IgD-negative memory B cell (primary cell): ENCODE results near the gene TRMT44. TPM values are rescaled to one million over a fixed set of nuclear protein-coding genes. Genes with fewer than 3 reads are reported as not detected.

Experiments used
- H3K27ac Mint-ChIP-seq, 3 donors: one replicate each; pipeline ENCODE4 v1.8.0; 2020 to 2022; ENCODE audit warnings: mild to moderate bottlenecking in 3 of 3, mixed read lengths in 3 of 3, moderate library complexity in 1 of 3
- H3K27me3 Mint-ChIP-seq: one replicate; pipeline ENCODE4 v1.8.0; 2021; ENCODE audit warnings: mixed read lengths
- H3K36me3 Mint-ChIP-seq: one replicate; pipeline ENCODE4 v1.8.0; 2020; ENCODE audit warnings: mild to moderate bottlenecking, mixed read lengths
- H3K4me1 Mint-ChIP-seq, 3 donors: one replicate each; pipeline ENCODE4 v1.8.0; 2020 to 2022; ENCODE audit warnings: mixed read lengths in 3 of 3, mild to moderate bottlenecking in 1 of 3
- H3K4me3 Mint-ChIP-seq, 4 donors: one replicate each; pipeline ENCODE4 v1.8.0; 2020 to 2022; ENCODE audit warnings: mild to moderate bottlenecking in 4 of 4, mixed read lengths in 4 of 4, moderate library complexity in 3 of 4
- H3K9me3 Mint-ChIP-seq, 3 donors: one replicate each; pipeline ENCODE4 v1.8.0; 2020 to 2021; ENCODE audit warnings: mixed read lengths in 3 of 3, mild to moderate bottlenecking in 1 of 3
- polyA plus RNA-seq: library from polyadenylated mRNA; unstranded; fragments of 300-500 nt; fragmentation: Illumina TruSeq; gene quantifications from one replicate; pipeline ENCODE4 v1.2.3, GENCODE V29; 2021

The TRMT44 gene
- polyA plus RNA-seq, 1 donor from 2014 or later = 18.0 TPM

DNA sequence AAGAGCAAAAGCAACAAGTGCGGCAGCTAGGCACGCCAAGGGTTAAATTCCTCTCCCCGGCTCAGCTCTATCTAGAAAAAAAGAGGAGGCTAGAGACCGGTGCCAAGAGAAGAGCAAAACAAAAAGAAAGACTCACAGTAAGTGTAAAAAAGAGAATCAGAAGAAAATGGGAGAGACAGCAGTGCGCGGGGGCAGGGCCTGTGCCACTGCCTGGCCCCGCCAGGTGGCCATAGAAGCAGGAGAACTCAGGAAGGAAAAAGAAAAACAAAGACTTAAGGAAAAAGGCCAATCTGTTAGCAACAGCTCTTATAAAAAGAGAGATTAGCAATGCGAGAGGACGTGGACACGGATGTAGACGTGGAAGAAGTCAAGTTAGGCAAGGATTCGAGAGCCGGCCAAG lies 3.3 kb upstream of the TRMT44 start:
- peaks cover 0 to 7% (median 0%) of the 10 kb centered on the region in 3 donors for H3K9me3 Mint-ChIP-seq
- H3K36me3 Mint-ChIP-seq = peaks cover 3% of the 10 kb centered on the region
- peak overlapping the region in 2 of 4 donors; percentile 41 to 74 for H3K4me3 Mint-ChIP-seq
- peaks cover 4% of the 10 kb centered on the region for H3K27me3 Mint-ChIP-seq
- H3K4me1 Mint-ChIP-seq = peaks cover 41 to 53% (median 45%) of the 10 kb centered on the region in 3 donors
- peak overlapping the region in 2 of 3 donors; percentile 57 to 67 for H3K27ac Mint-ChIP-seq

- Mint-ChIP-seq H3K27me3 (peaks cover 4% of the 10 kb centered on the region), H3K27ac (peak overlapping the region in 1 of 3 donors; percentile 98), H3K4me1 (peaks cover 46 to 59% (median 49%) of the 10 kb centered on the region in 3 donors), H3K4me3 (peak overlapping the region in 2 of 4 donors; percentile 14 to 89), H3K9me3 (peaks cover 0 to 7% (median 0%) of the 10 kb centered on the region in 3 donors), H3K36me3 (peaks cover 3% of the 10 kb centered on the region)
These were observed 1.8 kb upstream of the TRMT44 start for GRCh38 chr4:8438743-8439142.

DNA sequence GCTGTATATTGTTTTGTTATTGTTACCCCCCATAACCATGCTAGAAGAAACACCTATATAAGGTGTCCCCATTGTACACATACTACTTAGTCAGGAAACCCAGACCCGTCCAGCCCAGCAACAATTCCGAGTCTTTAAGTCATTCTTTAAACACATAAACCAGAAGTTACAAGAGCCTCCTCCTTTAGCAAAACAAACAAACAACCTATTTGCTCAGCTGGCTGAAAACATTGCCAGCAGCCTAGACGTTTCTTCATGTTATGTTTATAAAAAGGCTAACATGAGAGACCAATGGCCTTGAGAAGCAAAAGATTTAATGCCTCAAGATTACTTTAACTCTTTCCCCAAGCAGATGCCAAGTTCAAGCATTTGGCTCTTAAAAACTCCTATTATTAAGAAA lies 1.4 kb upstream of the TRMT44 start:
- Mint-ChIP-seq H3K27ac (peak overlapping the region in 1 of 3 donors; percentile 98), H3K9me3 (peaks cover 0 to 7% (median 0%) of the 10 kb centered on the region in 3 donors), H3K4me1 (peaks cover 46 to 59% (median 49%) of the 10 kb centered on the region in 3 donors), H3K27me3 (peaks cover 4% of the 10 kb centered on the region), H3K36me3 (peaks cover 3% of the 10 kb centered on the region), H3K4me3 (peak overlapping the region in 2 of 4 donors; percentile 14 to 89)

DNA sequence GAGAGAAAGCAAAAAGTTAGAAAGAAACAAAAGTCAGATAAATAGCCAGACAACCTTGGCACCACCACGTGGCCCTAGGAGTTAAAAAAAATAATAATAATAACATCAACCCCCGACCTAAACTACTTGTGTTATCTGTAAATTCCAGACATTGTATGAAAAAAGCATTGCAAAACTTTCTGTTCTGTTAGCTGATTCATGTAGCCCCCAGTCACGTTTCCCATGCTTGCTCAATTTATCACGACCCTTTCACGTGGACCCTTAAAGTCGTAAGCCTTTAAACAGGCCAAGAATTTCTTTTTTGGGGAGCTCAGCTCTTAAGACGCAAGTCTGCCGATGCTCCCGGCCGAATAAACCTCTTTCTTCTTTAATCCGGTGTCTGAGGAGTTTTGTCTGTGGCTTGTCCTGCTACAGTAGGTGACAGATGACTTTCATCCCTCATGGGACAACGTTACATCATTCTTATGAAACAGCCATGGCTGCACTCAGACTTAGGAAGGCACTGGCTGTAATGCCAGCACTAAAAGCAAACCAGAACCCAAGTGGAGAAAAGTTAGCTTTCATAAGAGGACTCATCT lies 574 bp upstream of the TRMT44 start:
- Mint-ChIP-seq H3K4me1 (peaks cover 46 to 51% (median 47%) of the 10 kb centered on the region in 3 donors), H3K36me3 (peaks cover 3% of the 10 kb centered on the region), H3K27ac (peak overlapping the region; percentile 98 to 100 (median 100)), H3K9me3 (peaks cover 0 to 7% (median 0%) of the 10 kb centered on the region in 3 donors), H3K4me3 (peak overlapping the region; percentile 99 to 100 (median 100)), H3K27me3 (peaks cover 4% of the 10 kb centered on the region)

- Mint-ChIP-seq H3K4me1 (peaks cover 34 to 48% (median 41%) of the 10 kb centered on the region in 3 donors), H3K27ac (peak overlapping the region; percentile 62 to 87 (median 82)), H3K27me3 (peaks cover 4% of the 10 kb centered on the region), H3K36me3 (peaks cover 3% of the 10 kb centered on the region), H3K9me3 (peaks cover 0 to 7% (median 0%) of the 10 kb centered on the region in 3 donors), H3K4me3 (peak overlapping the region; percentile 85 to 99 (median 90))
These were observed 1.0 kb downstream of the TRMT44 start for GRCh38 chr4:8441499-8442091.

GRCh38 chr4:8442596-8443358 lies 2.2 kb downstream of the TRMT44 start:
- Mint-ChIP-seq H3K27me3 (peaks cover 4% of the 10 kb centered on the region), H3K9me3 (peaks cover 0 to 7% (median 0%) of the 10 kb centered on the region in 3 donors), H3K4me3 (peak overlapping the region; percentile 60 to 99 (median 76)), H3K27ac (peak overlapping the region in 1 of 3 donors; percentile 75), H3K36me3 (no peaks in the 10 kb centered on the region), H3K4me1 (peaks cover 28 to 43% (median 41%) of the 10 kb centered on the region in 3 donors)

DNA sequence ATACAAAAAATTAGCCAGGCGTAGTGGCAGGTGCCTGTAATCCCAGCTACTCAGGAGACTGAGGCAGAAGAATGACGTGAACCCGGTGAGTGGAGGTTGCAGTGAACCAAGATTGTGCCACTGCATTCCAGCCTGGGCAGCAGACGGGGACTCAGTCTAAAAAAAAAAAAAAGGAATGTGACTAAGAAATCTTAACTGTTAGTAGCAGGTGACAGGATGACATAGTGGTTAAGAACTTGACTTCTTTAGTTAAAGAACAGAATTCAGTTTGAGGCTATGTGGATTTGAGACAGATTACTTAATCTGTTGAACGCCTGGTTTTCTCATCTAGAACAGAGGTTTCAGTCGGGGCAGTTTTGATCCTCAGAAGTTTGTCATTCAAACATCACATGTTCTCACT lies 3.2 kb downstream of the TRMT44 start:
- peak overlapping the region in 1 of 4 donors; percentile 99 for H3K4me3 Mint-ChIP-seq
- H3K9me3 Mint-ChIP-seq = peaks cover 0 to 7% (median 0%) of the 10 kb centered on the region in 3 donors
- H3K4me1 Mint-ChIP-seq = peaks cover 25 to 41% (median 41%) of the 10 kb centered on the region in 3 donors
- no peaks in the 10 kb centered on the region for H3K36me3 Mint-ChIP-seq
- peaks cover 4% of the 10 kb centered on the region for H3K27me3 Mint-ChIP-seq
- H3K27ac Mint-ChIP-seq = peak overlapping the region in 2 of 3 donors; percentile 39 to 75

DNA sequence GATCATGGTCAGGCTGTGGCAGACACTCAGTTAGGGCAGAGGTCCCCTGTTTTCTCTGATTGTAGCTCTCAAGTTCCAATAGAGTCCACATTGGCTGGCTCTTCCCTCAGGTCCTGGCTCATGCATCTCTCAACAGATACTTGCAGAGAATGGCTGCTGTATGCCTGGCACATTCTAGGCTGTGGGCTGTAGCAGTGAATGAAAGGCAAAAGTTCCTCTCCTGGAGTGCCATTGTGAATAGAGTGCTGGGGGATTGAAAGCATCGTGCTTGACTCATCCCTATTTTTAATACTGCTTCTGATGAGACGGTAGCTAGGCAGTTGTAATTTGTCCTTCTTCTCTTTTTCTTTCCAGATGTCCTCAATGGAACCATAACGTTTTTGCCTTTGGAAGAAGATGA lies 5.5 kb downstream of the TRMT44 start:
- peaks cover 4% of the 10 kb centered on the region for H3K27me3 Mint-ChIP-seq
- H3K4me3 Mint-ChIP-seq = peak overlapping the region in 1 of 4 donors; percentile 48
- peaks cover 19 to 29% (median 25%) of the 10 kb centered on the region in 3 donors for H3K4me1 Mint-ChIP-seq
- H3K27ac Mint-ChIP-seq = no peak overlapping the region
- peaks cover 2% of the 10 kb centered on the region for H3K36me3 Mint-ChIP-seq
- H3K9me3 Mint-ChIP-seq = no peaks in the 10 kb centered on the region

DNA sequence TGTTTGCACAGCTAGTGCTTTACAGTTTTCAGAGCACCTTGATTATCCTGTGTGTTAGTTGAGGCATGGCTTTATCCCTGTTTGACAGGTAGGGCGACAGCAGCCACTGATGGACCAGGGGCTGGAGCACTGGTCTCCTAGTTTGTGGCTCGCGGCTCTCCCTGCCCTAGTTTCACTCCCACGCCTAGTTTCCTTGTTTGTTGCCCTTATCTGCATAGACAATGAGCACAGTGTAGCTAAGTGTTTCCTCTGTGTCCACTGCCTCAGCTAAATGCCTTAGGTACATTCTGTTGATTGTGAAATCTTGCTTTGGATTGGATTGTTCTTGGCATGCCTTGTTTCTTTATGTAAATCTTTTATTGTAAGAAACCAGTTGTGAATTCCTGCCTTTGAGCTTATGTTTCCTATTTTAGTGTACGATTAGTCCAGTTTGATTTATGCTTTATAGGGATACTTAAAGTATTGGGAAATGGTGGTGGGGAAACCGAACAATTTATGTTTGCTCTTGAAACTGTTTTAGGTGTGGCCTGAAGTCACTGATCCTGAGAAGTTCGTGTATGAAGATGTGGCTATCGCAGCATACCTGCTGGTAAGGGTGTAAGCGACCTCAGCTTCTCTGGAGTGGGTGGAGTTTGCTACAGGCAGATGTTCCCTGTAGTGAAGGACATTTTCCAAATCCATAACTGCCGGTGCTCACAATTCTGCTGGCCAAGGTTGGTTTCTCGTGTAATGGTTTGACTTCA lies 11.0 kb downstream of the TRMT44 start:
- H3K27ac Mint-ChIP-seq = no peak overlapping the region
- peaks cover 6% of the 10 kb centered on the region for H3K36me3 Mint-ChIP-seq
- peaks cover 0 to 4% (median 0%) of the 10 kb centered on the region in 3 donors for H3K4me1 Mint-ChIP-seq

GRCh38 chr4:8453957-8454356 lies 13.4 kb downstream of the TRMT44 start:
- Mint-ChIP-seq H3K9me3 (no peaks in the 10 kb centered on the region), H3K4me1 (peaks cover 0 to 5% (median 0%) of the 10 kb centered on the region in 3 donors), H3K27ac (no peak overlapping the region), H3K36me3 (peaks cover 9% of the 10 kb centered on the region), H3K27me3 (no peaks in the 10 kb centered on the region), H3K4me3 (no peak overlapping the region)

More for the DNA sequence above, 11.0 kb downstream of the TRMT44 start:
- Mint-ChIP-seq H3K27me3 (no peaks in the 10 kb centered on the region), H3K4me3 (no peak overlapping the region), H3K9me3 (no peaks in the 10 kb centered on the region)

DNA sequence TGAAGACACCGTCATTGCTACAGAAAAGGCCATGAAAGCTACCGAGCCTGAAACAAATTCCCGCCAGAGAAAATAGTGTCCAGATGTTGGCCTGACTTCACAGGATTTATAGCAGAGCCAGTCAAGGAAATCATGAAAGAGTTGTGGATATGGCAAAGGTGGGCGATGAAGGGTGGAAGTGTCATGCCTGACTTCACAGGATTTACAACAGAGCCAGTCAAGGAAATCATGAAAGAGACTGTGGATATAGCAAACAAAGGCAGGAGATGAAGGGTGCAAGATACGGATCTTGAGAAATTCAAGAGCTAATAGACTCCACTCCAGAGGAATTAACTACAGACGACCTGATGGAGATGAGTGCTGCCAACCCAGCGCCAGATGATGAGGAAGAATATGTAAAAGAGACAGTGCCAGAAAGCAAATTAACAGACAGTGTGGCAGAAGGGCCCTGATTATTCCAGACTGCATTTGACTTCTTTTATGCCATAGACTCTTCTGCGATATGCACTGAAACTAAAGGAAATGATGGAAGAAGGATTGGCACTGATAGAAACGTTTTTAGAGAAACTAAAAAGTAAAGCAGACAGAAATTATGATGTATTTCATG lies 17.2 kb downstream of the TRMT44 start:
- H3K27ac Mint-ChIP-seq = no peak overlapping the region
- H3K4me1 Mint-ChIP-seq = peaks cover 0 to 2% (median 0%) of the 10 kb centered on the region in 3 donors
- H3K9me3 Mint-ChIP-seq = no peaks in the 10 kb centered on the region
- H3K36me3 Mint-ChIP-seq = peaks cover 5% of the 10 kb centered on the region
- H3K4me3 Mint-ChIP-seq = no peak overlapping the region
- no peaks in the 10 kb centered on the region for H3K27me3 Mint-ChIP-seq

DNA sequence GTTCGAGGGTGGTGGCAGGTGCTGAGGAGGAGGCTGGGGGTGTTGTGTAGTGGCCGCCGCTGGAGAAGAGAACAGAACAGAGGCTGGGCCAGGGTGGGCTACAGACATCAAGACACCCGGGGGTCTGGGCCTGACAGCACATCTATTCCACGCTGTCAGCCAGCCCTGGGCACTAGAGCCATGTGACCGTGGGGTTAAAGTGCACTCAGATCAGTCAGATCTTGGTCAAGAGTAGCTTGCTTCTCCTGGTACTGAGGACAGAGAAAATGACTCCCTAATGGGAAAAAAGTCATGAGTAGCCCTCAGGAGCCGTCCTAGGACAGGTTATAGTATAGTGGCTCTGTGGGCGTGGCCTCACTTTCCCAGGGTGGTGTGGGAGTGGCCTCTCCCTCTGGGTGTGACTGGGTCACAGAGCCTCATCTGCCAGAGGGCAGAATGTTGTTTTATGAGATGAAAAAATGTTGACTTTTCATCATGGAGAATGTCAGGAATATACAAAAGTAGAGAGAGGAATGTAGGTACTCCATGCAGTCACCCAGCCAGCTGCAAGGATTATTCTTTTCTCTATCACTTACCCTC lies 19.4 kb downstream of the TRMT44 start:
- Mint-ChIP-seq H3K4me1 (peaks cover 0 to 4% (median 0%) of the 10 kb centered on the region in 3 donors), H3K4me3 (no peak overlapping the region), H3K27me3 (no peaks in the 10 kb centered on the region), H3K36me3 (peaks cover 6% of the 10 kb centered on the region), H3K27ac (peak overlapping the region in 1 of 3 donors; percentile 11), H3K9me3 (no peaks in the 10 kb centered on the region)

GRCh38 chr4:8461086-8461485 lies 20.5 kb downstream of the TRMT44 start:
- Mint-ChIP-seq H3K27me3 (no peaks in the 10 kb centered on the region), H3K4me3 (no peak overlapping the region), H3K4me1 (peaks cover 0 to 4% (median 0%) of the 10 kb centered on the region in 3 donors), H3K27ac (no peak overlapping the region), H3K9me3 (no peaks in the 10 kb centered on the region), H3K36me3 (peaks cover 12% of the 10 kb centered on the region)

- Mint-ChIP-seq H3K4me3 (no peak overlapping the region), H3K9me3 (no peaks in the 10 kb centered on the region), H3K27ac (no peak overlapping the region), H3K4me1 (peaks cover 0 to 4% (median 0%) of the 10 kb centered on the region in 3 donors), H3K27me3 (no peaks in the 10 kb centered on the region), H3K36me3 (peaks cover 12% of the 10 kb centered on the region)
These were observed 21.0 kb downstream of the TRMT44 start for GRCh38 chr4:8461616-8462015.
